GM19455 (cell line): ENCODE measurements around the gene GLI1.
"Not testable (repeated sequence)": the region's sequence is repeated elsewhere in the genome, so short reads cannot be mapped to it uniquely, and the experiment has no call there.

ENCODE experiments used
- ATAC-seq: cut with Tn5 transposase; IDR thresholded peaks from one replicate; pipeline ENCODE4 v1.9.1; 2021; ENCODE audit not compliant: unreplicated experiment

The GLI1 gene

DNA sequence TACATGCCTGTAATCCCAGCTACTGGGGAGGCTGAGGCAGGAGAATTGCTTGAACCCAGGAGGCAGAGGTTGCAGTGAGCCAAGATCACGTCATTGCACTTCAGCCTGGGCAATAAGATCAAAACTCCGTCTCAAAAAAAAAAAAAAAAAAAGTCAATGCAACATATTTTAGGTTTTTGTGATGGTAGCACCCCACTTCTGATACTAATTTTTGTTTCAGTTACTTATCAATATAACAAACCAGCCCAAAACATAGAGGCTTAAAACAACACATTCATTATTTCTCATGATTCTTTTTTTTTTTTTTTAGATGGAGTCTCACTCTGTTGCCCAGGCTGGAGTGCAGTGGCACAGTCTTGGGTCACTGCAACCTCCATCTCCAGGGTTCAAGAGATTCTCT lies 18.2 kb upstream of the GLI1 start:
- ATAC-seq = not testable (repeated sequence)

DNA sequence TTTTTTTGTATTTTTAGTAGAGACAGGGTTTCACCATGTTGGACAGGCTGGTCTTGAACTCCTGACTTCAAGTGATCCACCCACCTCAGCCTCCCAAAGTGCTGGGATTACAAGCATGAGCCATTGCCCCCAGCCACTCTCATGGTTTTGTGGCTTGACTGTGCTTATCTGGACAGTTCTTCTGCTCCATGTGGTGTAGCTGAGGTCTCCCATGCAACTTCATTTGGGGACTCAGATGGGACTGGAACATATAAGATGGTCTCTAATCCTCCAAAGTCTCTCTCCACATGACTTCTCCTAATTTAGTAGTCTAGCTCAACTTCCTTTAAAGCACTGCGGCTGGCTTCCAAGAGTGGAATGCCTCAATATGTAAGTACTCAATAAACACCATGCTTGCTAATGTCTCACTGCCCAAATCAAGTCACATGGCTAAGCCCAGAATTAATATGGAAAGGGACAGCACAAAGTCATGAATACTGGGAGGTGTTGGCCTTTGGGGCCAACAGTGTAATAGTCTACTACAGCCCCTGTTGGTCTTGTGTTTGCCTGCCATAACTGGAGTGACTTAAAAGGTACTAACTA lies 17.6 kb upstream of the GLI1 start:
- no peak for ATAC-seq

GRCh38 chr12:57444337-57444736 lies 15.2 kb upstream of the GLI1 start:
- not testable (repeated sequence) for ATAC-seq

DNA sequence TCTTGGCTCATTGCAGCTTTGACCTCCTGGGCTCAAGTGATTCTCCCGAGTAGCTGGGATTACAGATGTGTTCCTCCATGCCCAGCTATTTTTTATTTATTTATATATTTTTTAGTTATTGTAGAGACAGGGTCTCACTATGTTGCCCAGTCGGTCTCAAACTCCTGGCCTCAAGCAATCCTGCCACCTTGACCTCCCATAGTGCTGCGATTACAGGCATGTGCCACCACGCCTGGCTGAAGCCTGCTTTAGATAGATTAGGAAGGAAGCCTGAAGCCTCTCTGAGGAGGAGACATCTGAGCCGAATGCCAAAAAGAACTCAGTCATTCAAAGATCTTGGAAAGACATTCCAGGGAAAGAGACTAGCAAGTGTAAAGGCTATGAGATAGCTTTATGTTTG lies 14.8 kb upstream of the GLI1 start:
- no peak for ATAC-seq

- no peak for ATAC-seq
These were observed 13.2 kb upstream of the GLI1 start for GRCh38 chr12:57446292-57446960.

DNA sequence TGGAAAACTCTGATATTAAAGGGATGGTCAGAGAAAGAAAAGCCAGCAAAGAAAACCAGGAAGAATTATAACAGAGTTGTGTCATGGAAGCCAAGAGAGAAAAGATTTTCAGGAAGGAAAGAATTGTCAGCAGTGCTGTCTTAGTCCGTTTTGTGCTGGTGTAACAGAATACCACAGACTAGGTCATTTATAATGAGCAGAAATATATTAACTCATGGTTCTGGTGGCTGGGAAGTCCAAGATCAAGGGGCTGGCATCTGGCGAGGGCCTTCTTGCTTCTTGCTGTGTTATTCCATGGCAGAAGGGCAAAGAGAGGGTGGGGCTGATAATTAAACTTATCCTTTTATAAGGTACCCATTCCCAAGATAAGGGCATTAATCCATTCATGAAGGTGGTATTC lies 10.9 kb upstream of the GLI1 start:
- ATAC-seq = no peak

DNA sequence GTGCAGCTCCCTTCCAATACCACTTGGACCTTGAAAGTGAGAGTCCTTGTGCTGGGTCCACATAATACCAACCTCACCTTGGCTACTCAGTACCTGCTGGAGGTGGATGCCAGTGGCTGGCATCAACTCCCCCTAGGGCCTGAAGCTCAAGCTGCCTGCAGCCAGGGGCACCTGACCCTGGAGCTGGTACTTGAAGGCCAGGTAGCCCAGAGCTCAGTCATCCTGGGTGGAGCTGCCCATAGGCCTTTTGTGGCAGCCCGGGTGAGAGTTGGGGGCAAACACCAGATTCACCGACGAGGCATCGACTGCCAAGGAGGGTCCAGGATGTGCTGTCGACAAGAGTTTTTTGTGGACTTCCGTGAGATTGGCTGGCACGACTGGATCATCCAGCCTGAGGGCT lies 10.2 kb upstream of the GLI1 start:
- ATAC-seq = no peak

- ATAC-seq = no peak
These were observed 9.5 kb upstream of the GLI1 start for GRCh38 chr12:57450057-57450456.

GRCh38 chr12:57451233-57451778 lies 8.3 kb upstream of the GLI1 start:
- ATAC-seq = no peak

GRCh38 chr12:57452181-57452936 lies 7.2 kb upstream of the GLI1 start:
- no peak for ATAC-seq

DNA sequence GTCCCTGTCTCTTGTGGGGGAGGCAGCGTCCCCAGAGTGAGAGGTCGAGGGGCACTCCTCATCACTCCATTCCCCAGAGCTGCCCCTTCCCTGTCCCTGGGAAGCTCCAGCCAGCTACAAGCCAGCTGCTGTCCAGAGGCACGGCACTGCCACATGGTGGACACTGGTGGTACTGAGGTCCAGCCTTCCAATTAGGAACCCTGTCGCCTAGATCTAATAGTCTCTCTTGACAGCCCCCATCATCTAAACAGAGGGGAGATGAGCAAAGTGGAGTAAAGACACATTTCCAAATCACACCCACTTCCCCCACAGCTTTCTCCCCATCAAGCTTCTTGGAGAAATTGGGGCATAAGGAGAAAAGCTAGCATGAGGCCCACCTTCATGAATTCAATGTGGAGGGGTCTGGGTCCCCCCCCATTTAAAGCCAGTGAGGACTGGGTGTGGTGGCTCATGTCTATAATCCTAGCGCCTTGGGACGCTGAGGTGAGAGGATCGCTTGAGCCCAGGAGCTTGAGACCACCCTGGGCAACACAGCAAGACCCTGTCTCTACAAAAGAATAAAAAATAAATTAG lies 6.6 kb upstream of the GLI1 start:
- peak; percentile 58 for ATAC-seq

DNA sequence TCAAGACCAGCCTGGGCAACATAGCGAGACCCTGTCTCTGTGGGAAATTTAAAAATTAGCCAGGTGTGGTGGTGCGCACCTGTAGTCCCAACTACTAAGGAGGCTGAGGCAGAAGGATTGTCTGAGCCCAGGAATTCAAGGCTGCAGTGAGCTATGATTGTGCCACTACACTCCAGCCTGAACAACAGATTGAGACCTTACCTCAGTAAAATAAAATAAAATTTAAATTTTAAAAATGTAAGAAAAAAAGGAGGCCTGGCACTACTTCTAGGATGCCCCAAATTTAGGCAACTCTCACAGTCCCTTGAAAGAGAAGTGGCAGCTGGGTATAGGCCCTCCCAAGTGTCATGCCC lies 5.4 kb upstream of the GLI1 start:
- no peak for ATAC-seq

GRCh38 chr12:57454566-57455373 lies 4.8 kb upstream of the GLI1 start, which contains the start of gene INHBE:
Gene INHBE (plus strand): TSS chr12:57455307. CDS start chr12:57455537, 230 bp downstream.
- no peak for ATAC-seq

DNA sequence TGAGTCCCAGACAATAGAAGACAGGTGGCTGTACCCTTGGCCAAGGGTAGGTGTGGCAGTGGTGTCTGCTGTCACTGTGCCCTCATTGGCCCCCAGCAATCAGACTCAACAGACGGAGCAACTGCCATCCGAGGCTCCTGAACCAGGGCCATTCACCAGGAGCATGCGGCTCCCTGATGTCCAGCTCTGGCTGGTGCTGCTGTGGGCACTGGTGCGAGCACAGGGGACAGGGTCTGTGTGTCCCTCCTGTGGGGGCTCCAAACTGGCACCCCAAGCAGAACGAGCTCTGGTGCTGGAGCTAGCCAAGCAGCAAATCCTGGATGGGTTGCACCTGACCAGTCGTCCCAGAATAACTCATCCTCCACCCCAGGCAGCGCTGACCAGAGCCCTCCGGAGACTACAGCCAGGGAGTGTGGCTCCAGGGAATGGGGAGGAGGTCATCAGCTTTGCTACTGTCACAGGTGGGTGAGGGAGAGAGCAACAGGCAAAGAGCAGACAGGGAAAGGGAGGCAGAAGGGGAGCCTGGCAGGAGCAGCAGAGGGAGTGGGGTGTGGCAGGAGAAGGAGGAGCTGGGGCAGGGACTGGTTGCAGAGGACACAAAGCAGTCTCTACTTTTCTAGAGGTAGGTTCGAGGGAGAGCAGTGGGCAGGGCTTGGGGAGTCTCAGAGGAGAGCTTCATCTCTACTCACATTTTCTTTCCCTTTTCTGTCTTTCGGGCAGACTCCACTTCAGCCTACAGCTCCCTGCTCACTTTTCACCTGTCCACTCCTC lies 4.0 kb upstream of the GLI1 start:
- no peak for ATAC-seq

- no peak for ATAC-seq
These were observed 3.4 kb upstream of the GLI1 start for GRCh38 chr12:57456145-57456700.

- ATAC-seq = no peak
These were observed 2.7 kb upstream of the GLI1 start for GRCh38 chr12:57456737-57457490.

DNA sequence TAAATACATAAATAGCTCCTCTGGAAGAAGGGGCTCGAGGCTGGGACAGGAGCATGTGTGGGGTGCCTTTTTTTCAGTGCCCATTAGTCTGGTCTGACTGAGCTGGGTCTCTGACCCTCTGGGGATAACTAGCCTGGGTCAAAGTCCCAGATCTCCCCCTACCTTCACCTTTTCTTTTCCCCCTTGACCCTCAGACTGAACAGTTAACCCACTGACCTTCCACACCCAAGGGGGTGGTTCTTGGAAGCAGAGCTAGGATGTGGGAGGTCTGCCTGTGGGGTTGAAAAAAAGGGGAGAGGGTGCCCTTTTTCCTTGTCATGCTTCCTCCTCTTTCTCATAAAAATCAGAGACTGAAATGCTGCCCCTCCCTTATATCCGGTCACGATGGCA lies 925 bp upstream of the GLI1 start:
- ATAC-seq = no peak

DNA sequence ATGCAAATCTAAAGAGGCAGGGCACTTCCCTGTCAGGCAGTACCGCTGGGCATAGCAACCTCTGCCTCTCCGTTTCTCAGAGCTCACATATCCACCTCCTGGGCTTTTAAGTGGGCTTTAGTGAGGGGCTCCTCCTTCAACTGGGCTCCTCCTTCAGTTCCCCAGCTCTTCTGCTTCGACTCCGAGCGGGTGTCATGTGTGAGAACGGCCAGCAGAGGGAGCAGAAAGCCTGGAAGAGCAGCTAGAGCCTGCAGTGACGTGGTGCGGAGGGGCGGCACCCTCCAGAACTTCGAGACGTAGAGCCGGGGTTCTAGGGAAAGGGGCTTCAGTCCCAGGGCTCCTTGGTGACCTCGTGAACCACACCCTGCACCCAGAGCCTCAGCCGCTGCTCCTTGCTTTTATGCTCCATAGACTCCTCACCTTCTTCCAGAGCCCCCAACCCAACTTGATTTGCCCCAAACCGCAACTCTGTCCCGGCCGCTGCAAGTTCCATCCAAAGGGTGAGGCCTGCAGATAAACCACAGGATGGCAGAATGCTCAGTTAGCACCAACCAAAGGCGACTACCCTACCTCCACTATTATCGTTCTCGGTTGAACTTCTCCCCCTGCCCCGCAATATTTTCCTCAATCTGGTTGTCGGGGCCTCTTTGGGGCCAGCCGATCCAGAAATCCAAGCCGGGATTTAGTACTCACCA lies 383 bp upstream of the GLI1 start:
- ATAC-seq = peak; percentile 52

DNA sequence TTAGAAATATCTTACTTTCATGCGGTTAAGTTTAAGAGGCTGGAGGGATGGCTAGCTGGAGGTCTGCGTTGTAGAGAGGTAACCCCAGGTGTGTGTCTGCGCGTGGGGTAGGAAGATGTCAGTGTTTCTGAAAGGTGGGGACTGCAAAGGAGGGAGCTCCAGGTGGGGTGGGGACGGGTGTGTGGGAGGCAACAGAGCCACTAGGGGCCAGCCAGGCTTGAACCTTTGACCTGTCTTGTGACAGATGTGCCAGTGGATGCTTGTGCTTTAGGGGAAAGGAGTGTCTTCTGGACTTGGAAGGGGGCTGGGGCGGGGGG lies 841 bp downstream of the GLI1 start:
- no peak for ATAC-seq
